ENCODE measurements around the gene LGALS7B.
"Not testable (repeated sequence)": the region's sequence is repeated elsewhere in the genome, so short reads cannot be mapped to it uniquely, and the experiment has no call there.

The LGALS7B gene

DNA sequence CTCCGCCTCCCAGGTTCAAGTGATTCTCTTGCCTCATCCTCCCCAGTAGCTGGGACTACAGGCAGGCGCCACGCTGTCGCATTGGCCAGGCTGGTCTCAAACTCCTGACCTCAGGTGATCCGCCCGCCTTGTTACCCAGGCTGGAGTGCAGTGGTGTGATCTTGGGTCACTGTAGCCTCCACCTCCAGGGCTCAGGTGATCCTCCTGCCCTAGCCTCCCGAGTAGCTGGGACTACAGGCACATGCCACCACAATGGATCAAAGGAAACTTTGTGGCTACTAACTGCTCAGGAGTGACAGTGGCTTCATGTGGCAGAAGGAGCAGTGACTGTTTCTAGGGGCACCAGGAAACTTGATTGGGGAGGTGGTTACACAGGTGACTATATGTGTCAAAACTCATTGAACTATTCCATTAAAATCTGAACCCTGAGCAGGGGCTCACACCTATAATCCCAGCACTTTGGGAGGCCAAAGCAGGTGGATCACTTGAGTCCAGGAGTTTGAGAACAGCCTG is 3.8 kb upstream of the LGALS7B start:
- no peaks in the 10 kb centered on the region for H3K9me3 ChIP-seq (ENCODE audit: insufficient read depth, low read length)
- H3K36me3 ChIP-seq (ENCODE audit: low read length): no peaks in the 10 kb centered on the region
- H3K79me2 ChIP-seq (ENCODE audit: insufficient read depth, low read length): no peaks in the 10 kb centered on the region
- H3F3A ChIP-seq (ENCODE audit: insufficient read depth): no peaks in the 10 kb centered on the region
- no peaks in the 10 kb centered on the region for H3K27me3 ChIP-seq (ENCODE audit: low read length)
- H3K4me3 ChIP-seq (ENCODE audit: insufficient read depth, low read length, poor library complexity, severe bottlenecking): no peak overlapping the region
- H3K9ac ChIP-seq (ENCODE audit: low read length): no peak overlapping the region
- no peak overlapping the region for H3K27ac ChIP-seq (ENCODE audit: low read depth, low read length)
- no peak for TF ChIP-seq EZH2phosphoT487 (conservative IDR thresholded peaks at IDR 0.05; ENCODE audit: low read length)
- TF ChIP-seq, protein P1, sequence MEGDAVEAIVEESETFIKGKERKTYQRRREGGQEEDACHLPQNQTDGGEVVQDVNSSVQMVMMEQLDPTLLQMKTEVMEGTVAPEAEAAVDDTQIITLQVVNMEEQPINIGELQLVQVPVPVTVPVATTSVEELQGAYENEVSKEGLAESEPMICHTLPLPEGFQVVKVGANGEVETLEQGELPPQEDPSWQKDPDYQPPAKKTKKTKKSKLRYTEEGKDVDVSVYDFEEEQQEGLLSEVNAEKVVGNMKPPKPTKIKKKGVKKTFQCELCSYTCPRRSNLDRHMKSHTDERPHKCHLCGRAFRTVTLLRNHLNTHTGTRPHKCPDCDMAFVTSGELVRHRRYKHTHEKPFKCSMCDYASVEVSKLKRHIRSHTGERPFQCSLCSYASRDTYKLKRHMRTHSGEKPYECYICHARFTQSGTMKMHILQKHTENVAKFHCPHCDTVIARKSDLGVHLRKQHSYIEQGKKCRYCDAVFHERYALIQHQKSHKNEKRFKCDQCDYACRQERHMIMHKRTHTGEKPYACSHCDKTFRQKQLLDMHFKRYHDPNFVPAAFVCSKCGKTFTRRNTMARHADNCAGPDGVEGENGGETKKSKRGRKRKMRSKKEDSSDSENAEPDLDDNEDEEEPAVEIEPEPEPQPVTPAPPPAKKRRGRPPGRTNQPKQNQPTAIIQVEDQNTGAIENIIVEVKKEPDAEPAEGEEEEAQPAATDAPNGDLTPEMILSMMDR (IDR thresholded peaks at IDR 0.05; ENCODE audit: insufficient read depth, low read length, poor library complexity, severe bottlenecking): no peak
- no peaks in the 10 kb centered on the region for H3K9me2 ChIP-seq (replicated peaks; ENCODE audit: insufficient read depth, low read length)
- no peaks in the 10 kb centered on the region for H4K20me1 ChIP-seq (ENCODE audit: low read depth, low read length)
- no peak overlapping the region for H2AFZ ChIP-seq (ENCODE audit: low read depth, low read length, severe bottlenecking)
- no peak overlapping the region for H3K4me2 ChIP-seq (ENCODE audit: low read depth, low read length, poor library complexity, severe bottlenecking)

DNA sequence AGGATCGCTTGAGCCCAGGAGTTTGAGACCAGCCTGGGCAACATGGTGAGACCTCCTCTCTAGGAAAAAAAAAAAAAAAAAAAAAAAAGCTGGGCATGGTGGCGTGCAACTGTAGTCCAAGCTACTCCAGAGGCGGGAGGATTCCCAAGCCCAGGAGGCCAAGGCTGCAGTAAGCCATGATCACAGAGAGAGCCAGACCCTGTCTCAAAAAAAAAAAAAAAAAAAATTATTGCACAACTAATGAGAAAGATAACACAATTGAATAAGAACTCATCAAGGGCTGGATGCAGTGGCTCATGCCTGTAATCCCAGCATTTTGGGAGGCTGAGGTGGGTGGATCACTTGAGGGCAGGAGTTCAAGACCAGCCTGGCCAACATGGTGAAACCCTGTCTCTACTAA is 2.9 kb upstream of the LGALS7B start:
- H3K4me3 ChIP-seq (ENCODE audit: insufficient read depth, low read length, poor library complexity, severe bottlenecking); H3K9me2 ChIP-seq (replicated peaks; ENCODE audit: insufficient read depth, low read length); H3K27me3 ChIP-seq (ENCODE audit: low read length); H3K4me2 ChIP-seq (ENCODE audit: low read depth, low read length, poor library complexity, severe bottlenecking); H3K36me3 ChIP-seq (ENCODE audit: low read length); H2AFZ ChIP-seq (ENCODE audit: low read depth, low read length, severe bottlenecking); H3F3A ChIP-seq (ENCODE audit: insufficient read depth); H4K20me1 ChIP-seq (ENCODE audit: low read depth, low read length); H3K9ac ChIP-seq (ENCODE audit: low read length); H3K27ac ChIP-seq (ENCODE audit: low read depth, low read length); H3K9me3 ChIP-seq (ENCODE audit: insufficient read depth, low read length); H3K79me2 ChIP-seq (ENCODE audit: insufficient read depth, low read length): not testable (repeated sequence)

DNA sequence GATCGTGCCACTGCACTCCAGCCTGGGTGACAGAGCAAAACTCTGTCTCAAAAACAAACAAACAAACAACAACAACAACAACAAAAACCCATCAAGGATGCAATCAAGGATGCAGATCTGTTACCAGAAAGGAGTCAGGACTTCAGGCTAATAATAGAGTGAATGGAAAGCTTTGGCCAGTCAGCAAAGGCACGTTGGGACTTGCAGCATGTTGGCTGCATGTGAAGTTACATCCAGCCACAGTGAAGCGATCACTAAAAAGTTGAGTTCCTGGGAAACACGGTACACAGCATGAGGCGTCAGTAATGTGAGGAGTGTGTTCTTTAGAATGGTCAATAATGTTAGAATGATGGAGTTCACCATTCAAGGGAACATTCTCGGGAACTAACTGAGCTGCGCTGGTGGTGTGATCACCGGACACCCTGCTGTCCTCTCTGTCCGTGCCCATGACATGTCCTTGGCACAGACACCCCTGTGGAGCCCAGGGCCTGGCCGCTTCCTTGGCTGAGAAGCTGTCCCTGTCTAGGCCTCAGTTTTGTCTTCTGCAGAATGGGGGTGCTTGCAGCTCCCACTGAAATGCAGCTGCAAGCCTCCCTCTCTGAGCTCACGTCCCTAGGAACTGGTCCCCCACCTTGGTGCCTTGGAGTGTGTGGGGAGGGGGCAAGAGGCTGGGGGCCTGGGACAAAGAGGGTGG is 2.3 kb upstream of the LGALS7B start:
- no peak for TF ChIP-seq EZH2phosphoT487 (conservative IDR thresholded peaks at IDR 0.05; ENCODE audit: low read length)
- TF ChIP-seq, protein P1 (IDR thresholded peaks at IDR 0.05; ENCODE audit: insufficient read depth, low read length, poor library complexity, severe bottlenecking): no peak

DNA sequence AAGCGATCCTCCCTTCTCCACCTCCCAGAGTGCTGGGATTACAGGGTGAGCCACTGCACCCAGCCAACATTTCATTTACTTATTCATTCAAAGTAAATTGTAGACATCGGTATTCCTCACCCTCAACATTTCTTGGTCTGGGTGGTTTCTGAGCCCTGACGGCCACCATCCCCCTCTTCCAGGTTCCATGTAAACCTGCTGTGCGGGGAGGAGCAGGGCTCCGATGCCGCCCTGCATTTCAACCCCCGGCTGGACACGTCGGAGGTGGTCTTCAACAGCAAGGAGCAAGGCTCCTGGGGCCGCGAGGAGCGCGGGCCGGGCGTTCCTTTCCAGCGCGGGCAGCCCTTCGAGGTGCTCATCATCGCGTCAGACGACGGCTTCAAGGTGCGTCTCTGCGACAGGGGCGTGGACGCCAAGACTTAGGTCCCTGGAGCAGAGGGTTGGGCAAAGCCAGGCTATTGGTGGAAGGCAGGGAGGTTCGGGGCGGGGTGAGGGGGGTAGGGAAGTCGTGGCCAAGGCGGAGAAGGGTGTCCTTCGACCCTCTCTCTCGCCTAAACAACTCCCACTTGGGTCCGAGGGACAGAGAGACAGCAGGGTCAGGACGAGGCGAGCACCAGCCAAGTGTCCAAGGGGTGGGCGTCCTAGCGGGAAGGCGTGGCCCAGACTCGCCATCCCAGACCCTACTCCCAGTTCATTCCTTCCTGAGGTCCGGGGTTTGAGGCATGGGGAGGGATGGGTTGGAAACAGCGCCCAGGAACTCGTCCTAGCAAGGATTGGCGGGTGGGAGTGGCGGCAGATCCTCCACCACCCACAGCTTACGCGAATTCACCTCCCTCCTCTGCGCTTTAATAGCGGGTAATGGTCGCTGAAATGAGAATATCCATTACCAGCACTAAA is 1.8 kb downstream of the LGALS7B start:
- not testable (repeated sequence) for H3K36me3 ChIP-seq (ENCODE audit: low read length); H3K4me3 ChIP-seq (ENCODE audit: insufficient read depth, low read length, poor library complexity, severe bottlenecking); H4K20me1 ChIP-seq (ENCODE audit: low read depth, low read length); H3K79me2 ChIP-seq (ENCODE audit: insufficient read depth, low read length); H3K4me2 ChIP-seq (ENCODE audit: low read depth, low read length, poor library complexity, severe bottlenecking); H3K9me2 ChIP-seq (replicated peaks; ENCODE audit: insufficient read depth, low read length); H3K27me3 ChIP-seq (ENCODE audit: low read length); H3K9me3 ChIP-seq (ENCODE audit: insufficient read depth, low read length); H3K27ac ChIP-seq (ENCODE audit: low read depth, low read length); H3F3A ChIP-seq (ENCODE audit: insufficient read depth); H2AFZ ChIP-seq (ENCODE audit: low read depth, low read length, severe bottlenecking); H3K9ac ChIP-seq (ENCODE audit: low read length)

More for the DNA sequence above, 2.3 kb upstream of the LGALS7B start:
- H3K27me3 ChIP-seq (ENCODE audit: low read length): no peaks in the 10 kb centered on the region
- H3K4me3 ChIP-seq (ENCODE audit: insufficient read depth, low read length, poor library complexity, severe bottlenecking): no peak overlapping the region
- no peaks in the 10 kb centered on the region for H3K79me2 ChIP-seq (ENCODE audit: insufficient read depth, low read length)
- H3K9ac ChIP-seq (ENCODE audit: low read length): no peak overlapping the region
- no peaks in the 10 kb centered on the region for H3K9me2 ChIP-seq (replicated peaks; ENCODE audit: insufficient read depth, low read length)
- H3K36me3 ChIP-seq (ENCODE audit: low read length): no peaks in the 10 kb centered on the region
- H3K27ac ChIP-seq (ENCODE audit: low read depth, low read length): no peak overlapping the region
- H3K4me2 ChIP-seq (ENCODE audit: low read depth, low read length, poor library complexity, severe bottlenecking): no peak overlapping the region
- H3K9me3 ChIP-seq (ENCODE audit: insufficient read depth, low read length): no peaks in the 10 kb centered on the region
- no peaks in the 10 kb centered on the region for H3F3A ChIP-seq (ENCODE audit: insufficient read depth)
- H4K20me1 ChIP-seq (ENCODE audit: low read depth, low read length): no peaks in the 10 kb centered on the region
- no peak overlapping the region for H2AFZ ChIP-seq (ENCODE audit: low read depth, low read length, severe bottlenecking)

DNA sequence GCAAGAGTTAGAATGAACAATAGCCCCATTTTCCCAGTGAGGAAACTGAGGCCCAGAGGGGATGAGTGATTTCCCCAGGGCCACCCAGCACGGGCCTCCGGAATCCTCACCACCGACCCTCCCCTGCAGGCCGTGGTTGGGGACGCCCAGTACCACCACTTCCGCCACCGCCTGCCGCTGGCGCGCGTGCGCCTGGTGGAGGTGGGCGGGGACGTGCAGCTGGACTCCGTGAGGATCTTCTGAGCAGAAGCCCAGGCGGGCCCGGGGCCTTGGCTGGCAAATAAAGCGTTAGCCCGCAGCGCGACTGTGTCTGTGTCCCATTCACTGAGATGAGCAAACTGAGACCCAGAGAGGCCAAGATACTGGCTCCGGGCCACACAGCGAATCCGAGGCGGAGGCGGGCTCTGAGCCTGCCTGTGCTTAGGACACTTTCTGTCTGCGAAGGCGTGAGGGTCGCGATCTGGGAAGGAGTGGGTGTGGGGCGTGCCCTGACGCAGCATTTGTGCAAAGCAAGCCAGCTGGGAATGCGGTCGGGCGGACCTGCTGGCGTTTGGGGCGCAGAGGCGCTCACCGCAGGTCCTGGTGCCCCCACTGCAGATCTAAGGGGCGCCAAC is 2.6 kb downstream of the LGALS7B start:
- not testable (repeated sequence) for H3K9me3 ChIP-seq (ENCODE audit: insufficient read depth, low read length); H3K4me2 ChIP-seq (ENCODE audit: low read depth, low read length, poor library complexity, severe bottlenecking); H2AFZ ChIP-seq (ENCODE audit: low read depth, low read length, severe bottlenecking); H3K9me2 ChIP-seq (replicated peaks; ENCODE audit: insufficient read depth, low read length); H3K27me3 ChIP-seq (ENCODE audit: low read length); H3K27ac ChIP-seq (ENCODE audit: low read depth, low read length); H3F3A ChIP-seq (ENCODE audit: insufficient read depth); H3K9ac ChIP-seq (ENCODE audit: low read length); H3K79me2 ChIP-seq (ENCODE audit: insufficient read depth, low read length); H4K20me1 ChIP-seq (ENCODE audit: low read depth, low read length); H3K36me3 ChIP-seq (ENCODE audit: low read length); H3K4me3 ChIP-seq (ENCODE audit: insufficient read depth, low read length, poor library complexity, severe bottlenecking)
